GM12801 (cell line): Measurements from ENCODE around the gene DCC.

Experiments
- CTCF ChIP-seq: IDR thresholded peaks from one replicate; pipeline ENCODE4 v1.5.1; 2011; ENCODE audit warnings: control low read depth; ENCODE audit not compliant: insufficient read length; ENCODE audit errors: extremely low read depth

The DCC gene

GRCh38 chr18:53266850-53267249 lies 926.9 kb downstream of the DCC start:
- no peak for TF ChIP-seq CTCF

- no peak for TF ChIP-seq CTCF
These were observed 928.5 kb downstream of the DCC start for GRCh38 chr18:53268455-53268854.

GRCh38 chr18:53281406-53281805 lies 941.4 kb downstream of the DCC start:
- TF ChIP-seq CTCF: no peak

GRCh38 chr18:53283708-53284107 lies 943.7 kb downstream of the DCC start:
- TF ChIP-seq CTCF: no peak

- no peak for TF ChIP-seq CTCF
These were observed 965.5 kb downstream of the DCC start for GRCh38 chr18:53305461-53305860.

GRCh38 chr18:53319628-53320027 lies 979.6 kb downstream of the DCC start:
- TF ChIP-seq CTCF: no peak

- TF ChIP-seq CTCF: no peak
These were observed 982.2 kb downstream of the DCC start for GRCh38 chr18:53322163-53322562.

- TF ChIP-seq CTCF: no peak
These were observed 984.4 kb downstream of the DCC start for GRCh38 chr18:53324353-53324752.
